ENCODE data around the gene SPINT2. TPM values are rescaled to one million over a fixed set of nuclear protein-coding genes. Genes with fewer than 3 reads are reported as not detected.

Gene SPINT2
- total RNA-seq, 1 experiment from 2014 or later = not detected

DNA sequence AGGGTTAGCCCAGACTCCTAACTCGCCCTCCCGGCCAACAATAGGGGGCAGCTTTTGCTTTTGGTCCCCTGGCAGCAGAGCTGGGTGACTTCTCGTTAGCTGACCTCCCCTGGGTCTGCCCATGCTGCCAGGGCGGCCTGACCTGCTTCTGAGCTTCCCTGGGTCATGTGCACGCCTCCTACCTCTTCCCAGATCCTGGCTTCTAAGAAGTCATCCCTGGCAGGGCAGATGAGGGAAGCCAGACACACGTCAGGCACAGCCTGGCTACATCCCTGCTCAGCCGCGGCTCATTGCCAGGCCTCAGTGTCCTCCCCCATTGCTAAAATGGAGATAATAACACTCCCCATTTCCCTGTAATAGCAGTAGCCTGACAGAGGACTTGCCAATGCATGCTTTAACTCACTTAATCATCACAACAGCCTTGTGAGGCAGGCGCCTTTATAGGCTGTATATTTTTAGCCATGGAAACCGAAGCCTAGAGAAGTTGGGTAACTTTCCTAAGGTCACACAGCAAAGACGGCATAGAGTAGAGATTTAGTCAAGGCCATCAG lies 57.3 kb downstream of the SPINT2 start:
- DNase-seq (ENCODE audit: low spot score) = no peak
- no TSS peak for BruUV-seq (replicated peaks)
- Histone ChIP-seq H3K4me3 (ENCODE audit: low read depth, low read length, poor library complexity, severe bottlenecking) (no peak overlapping the region), H3K4me1 (ENCODE audit: insufficient read depth, low read length, poor library complexity, severe bottlenecking) (peaks cover 4% of the 10 kb centered on the region), H3K36me3 (ENCODE audit: insufficient read depth, low read length, poor library complexity, severe bottlenecking) (no peaks in the 10 kb centered on the region), H3K27me3 (replicated peaks; ENCODE audit: insufficient read depth, low read depth, low read length, poor library complexity) (peaks cover 24% of the 10 kb centered on the region), H3K27ac (ENCODE audit: low read depth, low read length, poor library complexity, severe bottlenecking) (no peak overlapping the region), H3K9me3 (ENCODE audit: low read depth, low read length, poor library complexity, severe bottlenecking) (no peaks in the 10 kb centered on the region)
- TF ChIP-seq EZH2 (IDR thresholded peaks at IDR 0.05; ENCODE audit: borderline replicate concordance, low read depth, low read length, poor library complexity, severe bottlenecking) = no peak
- TF ChIP-seq, protein P1, sequence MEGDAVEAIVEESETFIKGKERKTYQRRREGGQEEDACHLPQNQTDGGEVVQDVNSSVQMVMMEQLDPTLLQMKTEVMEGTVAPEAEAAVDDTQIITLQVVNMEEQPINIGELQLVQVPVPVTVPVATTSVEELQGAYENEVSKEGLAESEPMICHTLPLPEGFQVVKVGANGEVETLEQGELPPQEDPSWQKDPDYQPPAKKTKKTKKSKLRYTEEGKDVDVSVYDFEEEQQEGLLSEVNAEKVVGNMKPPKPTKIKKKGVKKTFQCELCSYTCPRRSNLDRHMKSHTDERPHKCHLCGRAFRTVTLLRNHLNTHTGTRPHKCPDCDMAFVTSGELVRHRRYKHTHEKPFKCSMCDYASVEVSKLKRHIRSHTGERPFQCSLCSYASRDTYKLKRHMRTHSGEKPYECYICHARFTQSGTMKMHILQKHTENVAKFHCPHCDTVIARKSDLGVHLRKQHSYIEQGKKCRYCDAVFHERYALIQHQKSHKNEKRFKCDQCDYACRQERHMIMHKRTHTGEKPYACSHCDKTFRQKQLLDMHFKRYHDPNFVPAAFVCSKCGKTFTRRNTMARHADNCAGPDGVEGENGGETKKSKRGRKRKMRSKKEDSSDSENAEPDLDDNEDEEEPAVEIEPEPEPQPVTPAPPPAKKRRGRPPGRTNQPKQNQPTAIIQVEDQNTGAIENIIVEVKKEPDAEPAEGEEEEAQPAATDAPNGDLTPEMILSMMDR (conservative IDR thresholded peaks at IDR 0.05; ENCODE audit: low read depth, low read length) = no peak
- ChIA-PET CTCF (no interaction called here), POLR2A (ENCODE audit: low non-redundant PET) (no interaction called here)
- intact Hi-C loops (cut with micrococcal nuclease; ENCODE audit: unreplicated experiment) = no loop called here

DNA sequence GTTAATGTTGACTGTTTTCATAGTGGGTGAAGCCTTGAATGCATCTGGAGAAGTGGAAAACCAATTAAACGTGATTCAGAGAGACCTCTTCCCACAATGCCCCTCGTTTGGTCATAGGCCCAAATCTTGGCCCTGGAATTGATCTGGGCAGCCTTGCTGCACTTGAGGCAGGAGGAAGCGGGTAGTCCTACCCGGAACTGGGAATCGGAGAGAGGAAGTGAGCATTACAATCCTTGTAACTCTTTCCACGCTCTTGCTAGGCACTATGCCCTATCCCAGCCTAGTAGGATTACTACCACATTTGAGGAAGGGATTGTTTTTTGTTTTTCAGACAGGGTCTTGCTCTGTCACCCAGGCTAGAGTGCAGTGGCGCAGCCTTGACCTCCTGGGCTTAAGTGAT lies 58.9 kb downstream of the SPINT2 start:
- ChIA-PET POLR2A (ENCODE audit: low non-redundant PET) (no interaction called here), CTCF (no interaction called here)
- no TSS peak for BruUV-seq (replicated peaks)

DNA sequence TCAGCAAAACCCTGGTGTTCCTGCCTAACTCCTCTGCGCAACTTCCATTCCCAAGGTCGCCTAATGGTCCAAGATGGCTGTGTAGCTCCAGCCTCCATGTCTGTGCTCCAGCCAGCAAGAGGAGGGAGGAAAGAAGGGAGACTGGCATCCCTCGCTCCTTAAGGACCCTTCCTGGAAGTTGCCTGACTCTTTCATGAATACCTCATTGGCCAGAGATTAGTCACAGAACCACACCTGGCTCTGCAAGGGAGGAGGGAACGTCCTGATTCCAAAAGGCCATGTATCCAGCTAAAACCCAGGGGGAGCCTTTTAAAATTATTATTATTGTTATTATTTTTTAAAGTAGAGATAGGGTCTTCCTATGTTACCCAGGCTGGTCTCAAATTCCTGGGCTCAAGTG lies 60.1 kb downstream of the SPINT2 start:
- no TSS peak for BruUV-seq (replicated peaks)
- intact Hi-C loops (cut with micrococcal nuclease; ENCODE audit: unreplicated experiment) = no loop called here
- CTCF ChIA-PET = no interaction called here
- Histone ChIP-seq H3K36me3 (ENCODE audit: insufficient read depth, low read length, poor library complexity, severe bottlenecking) (no peaks in the 10 kb centered on the region), H3K4me3 (ENCODE audit: low read depth, low read length, poor library complexity, severe bottlenecking) (no peak overlapping the region), H3K4me1 (ENCODE audit: insufficient read depth, low read length, poor library complexity, severe bottlenecking) (peaks cover 4% of the 10 kb centered on the region), H3K27me3 (replicated peaks; ENCODE audit: insufficient read depth, low read depth, low read length, poor library complexity) (peaks cover 13% of the 10 kb centered on the region), H3K9me3 (ENCODE audit: low read depth, low read length, poor library complexity, severe bottlenecking) (no peaks in the 10 kb centered on the region), H3K27ac (ENCODE audit: low read depth, low read length, poor library complexity, severe bottlenecking) (no peak overlapping the region)
- DNase-seq (ENCODE audit: low spot score) = no peak
- POLR2A ChIA-PET (ENCODE audit: low non-redundant PET) = no interaction called here
- TF ChIP-seq, protein P1 (conservative IDR thresholded peaks at IDR 0.05; ENCODE audit: low read depth, low read length) = no peak
- no peak for TF ChIP-seq EZH2 (IDR thresholded peaks at IDR 0.05; ENCODE audit: borderline replicate concordance, low read depth, low read length, poor library complexity, severe bottlenecking)

More for the DNA sequence above, 58.9 kb downstream of the SPINT2 start:
- DNase-seq (ENCODE audit: low spot score) = no peak
- H3K4me1 ChIP-seq (ENCODE audit: insufficient read depth, low read length, poor library complexity, severe bottlenecking) = peaks cover 4% of the 10 kb centered on the region
- H3K4me3 ChIP-seq (ENCODE audit: low read depth, low read length, poor library complexity, severe bottlenecking) = no peak overlapping the region
- intact Hi-C loops (cut with micrococcal nuclease; ENCODE audit: unreplicated experiment) = no loop called here
- H3K27me3 ChIP-seq (replicated peaks; ENCODE audit: insufficient read depth, low read depth, low read length, poor library complexity) = peaks cover 24% of the 10 kb centered on the region
- no peak overlapping the region for H3K27ac ChIP-seq (ENCODE audit: low read depth, low read length, poor library complexity, severe bottlenecking)
- TF ChIP-seq, protein P1 (conservative IDR thresholded peaks at IDR 0.05; ENCODE audit: low read depth, low read length) = no peak
- TF ChIP-seq EZH2 (IDR thresholded peaks at IDR 0.05; ENCODE audit: borderline replicate concordance, low read depth, low read length, poor library complexity, severe bottlenecking) = no peak
- H3K9me3 ChIP-seq (ENCODE audit: low read depth, low read length, poor library complexity, severe bottlenecking) = no peaks in the 10 kb centered on the region
- H3K36me3 ChIP-seq (ENCODE audit: insufficient read depth, low read length, poor library complexity, severe bottlenecking) = no peaks in the 10 kb centered on the region

Data from A673 (cell line).